K562 (cell line): Measurements from ENCODE around the gene CAMK2N1. TPM values are rescaled to one million over a fixed set of nuclear protein-coding genes. Genes with fewer than 3 reads are reported as not detected.

Experiments used
- ATAC-seq: fragments of 200-7000 bp; cut with Tn5 transposase; 3 replicates; pipeline ENCODE4 v1.9.1; 2020; ENCODE audit warnings: moderate library complexity
- BruUV-seq: library from RNA; stranded (reverse); fragments of 400-500 nt; replicated peaks from 2 replicates; lab custom pipeline; 2021; lab: Mats Ljungman, UMichigan
- CTCF ChIA-PET: fragments of 300-600 bp; formaldehyde crosslinking; extraction: SDS; loops from one replicate; lab custom pipeline; 2021; ENCODE audit warnings: low intra/inter-chr PET ratio; lab: Yijun Ruan, JAX
- POLR2A ChIA-PET: fragments of 300-600, 350-650 bp; sonication (Branson Sonifier 250); formaldehyde crosslinking; extraction: SDS; loops from one replicate; lab custom pipeline; 2021; ENCODE audit warnings: antibody characterized with exemption, inconsistent platforms; lab: Yijun Ruan, JAX
- DNase-seq, 4 experiments: peaks; one replicate each; pipeline versions ENCODE4 v3.0.0 to v3.0.0-alpha.2; 2011 to 2018; ENCODE audit warnings: low spot score in 3 of 4, mixed read lengths in 3 of 4; ENCODE audit errors: extremely low read depth in 1 of 4
- FAIRE-seq: peaks from 2 replicates; lab custom pipeline; 2011; peaks lifted over from hg19 to GRCh38; lab: Jason Lieb, UNC
- H2AFZ ChIP-seq: 2 replicates; pipeline ENCODE4 v1.6.0; 2011; ENCODE audit warnings: low read depth, low read length, control low read depth, inconsistent platforms
- H3K27ac ChIP-seq: fragments of 200-600 bp; 3 replicates; pipeline ENCODE4 v1.8.0; 2011; ENCODE audit warnings: low read depth, mild to moderate bottlenecking, control low read depth, inconsistent platforms, low read length, moderate library complexity, mixed read lengths; ENCODE audit errors: extremely low read depth
- H3K27me3 ChIP-seq, 2 experiments: fragments of 300-600 bp in 1 of 2; 2 replicates in 1 of 2; 3 replicates in 1 of 2; pipeline versions ENCODE4 v1.6.0 to v1.8.0; 2011; ENCODE audit warnings: inconsistent platforms in 2 of 2, low read length in 2 of 2, mild to moderate bottlenecking in 1 of 2, mixed read lengths in 1 of 2, moderate library complexity in 1 of 2; ENCODE audit not compliant: control insufficient read depth in 2 of 2, insufficient read depth in 2 of 2
- H3K36me3 ChIP-seq: fragments of 300-600 bp; 3 replicates; pipeline ENCODE4 v1.8.0; 2011; ENCODE audit warnings: mild to moderate bottlenecking, low read length, inconsistent platforms; ENCODE audit not compliant: control insufficient read depth, insufficient read depth
- H3K4me1 ChIP-seq, 2 experiments: fragments of 200-600 bp in 1 of 2; replicated peaks in 1 of 2; 2 replicates in 1 of 2; 3 replicates in 1 of 2; pipeline versions ENCODE4 v1.5.1 to v1.8.0; 2011; ENCODE audit warnings: inconsistent platforms in 2 of 2, low read length in 2 of 2, mild to moderate bottlenecking in 1 of 2, mixed read lengths in 1 of 2, moderate library complexity in 1 of 2; ENCODE audit not compliant: control insufficient read depth in 2 of 2, insufficient read depth in 2 of 2
- H3K4me2 ChIP-seq: 2 replicates; pipeline ENCODE4 v1.6.1; 2011; ENCODE audit warnings: low read length, control low read depth, inconsistent platforms, mixed read lengths; ENCODE audit not compliant: insufficient read depth
- H3K4me3 ChIP-seq: fragments of 200-600 bp; sonication (generic), shearing (Covaris generic); 2 replicates; pipeline ENCODE4 v1.5.1; 2016; ENCODE audit warnings: control low read depth, inconsistent platforms
- H3K79me2 ChIP-seq: fragments of 200-600 bp; 3 replicates; pipeline ENCODE4 v1.8.0; 2011; ENCODE audit warnings: low read length, inconsistent platforms; ENCODE audit not compliant: control insufficient read depth, insufficient read depth
- H3K9ac ChIP-seq, 2 experiments: 2 replicates each; pipeline versions ENCODE4 v1.6.0 to v1.6.1; 2011; ENCODE audit warnings: low read depth in 2 of 2, low read length in 2 of 2, control low read depth in 1 of 2, inconsistent platforms in 1 of 2, mild to moderate bottlenecking in 1 of 2, mixed read lengths in 1 of 2; ENCODE audit not compliant: insufficient read depth in 1 of 2
- H3K9me1 ChIP-seq: one replicate; pipeline ENCODE4 v1.6.0; 2011; ENCODE audit warnings: inconsistent platforms, mild to moderate bottlenecking, low read length, moderate library complexity; ENCODE audit not compliant: control insufficient read depth, insufficient read depth
- H3K9me3 ChIP-seq: replicated peaks from 2 replicates; pipeline ENCODE4 v1.5.1; 2011; ENCODE audit warnings: low read depth, low read length, inconsistent platforms; ENCODE audit not compliant: control insufficient read depth, insufficient read depth
- H4K20me1 ChIP-seq: replicated peaks from 2 replicates; pipeline ENCODE4 v1.6.1; 2011; ENCODE audit warnings: low read length, inconsistent platforms, mixed read lengths; ENCODE audit not compliant: control insufficient read depth, insufficient read depth
- ASH1L ChIP-seq: fragments of 450-650 bp; IDR thresholded peaks from 2 replicates; pipeline ENCODE4 v1.6.1; 2018; ENCODE audit warnings: borderline replicate concordance, mild to moderate bottlenecking, low read depth; ENCODE audit not compliant: partially characterized antibody
- BRD4 ChIP-seq: fragments of 200-600 bp; sonication (generic); IDR thresholded peaks from 2 replicates; pipeline ENCODE4 v1.6.1; 2017; ENCODE audit warnings: inconsistent platforms
- BRD9 ChIP-seq: fragments of 450-650 bp; IDR thresholded peaks from 2 replicates; pipeline ENCODE4 v1.6.1; 2018; ENCODE audit warnings: low read depth; ENCODE audit not compliant: partially characterized antibody
- FOXP4 ChIP-seq: sonication (generic); formaldehyde crosslinking; IDR thresholded peaks from 2 replicates; pipeline ENCODE4 v1.8.0; 2022; ENCODE audit warnings: mild to moderate bottlenecking, missing genetic modification reagents, borderline replicate concordance
- PCBP1 ChIP-seq: fragments of 200-400 bp; formaldehyde crosslinking; IDR thresholded peaks from 2 replicates; pipeline ENCODE4 v1.6.1; 2018; ENCODE audit warnings: mild to moderate bottlenecking, low read depth, low read length; ENCODE audit not compliant: poor library complexity, severe bottlenecking
- PTBP1 ChIP-seq: fragments of 200-400 bp; formaldehyde crosslinking; IDR thresholded peaks from 2 replicates; pipeline ENCODE4 v1.6.1; 2017; ENCODE audit warnings: low read depth, low read length
- SNIP1 ChIP-seq: fragments of 450-650 bp; IDR thresholded peaks from 2 replicates; pipeline ENCODE4 v1.7.1; 2017; ENCODE audit warnings: low read depth, mild to moderate bottlenecking
- TGIF2 ChIP-seq: sonication (generic); formaldehyde crosslinking; IDR thresholded peaks from 2 replicates; pipeline ENCODE4 v1.8.1; 2022; ENCODE audit warnings: mild to moderate bottlenecking, missing genetic modification reagents, moderate library complexity
- TRIM24 ChIP-seq, 2 experiments: fragments of 450-650 bp; IDR thresholded peaks; 2 replicates each; pipeline ENCODE4 v1.6.1; 2016
- TSHZ1 ChIP-seq: fragments of 250-450 bp; sonication (Bioruptor Pico); IDR thresholded peaks from 2 replicates; pipeline ENCODE4 v1.4.0; 2020; ENCODE audit warnings: mild to moderate bottlenecking, moderate library complexity
- UBTF ChIP-seq, 2 experiments: IDR thresholded peaks; 2 replicates each; pipeline ENCODE4 v1.6.1; 2012; ENCODE audit warnings: improper control_type of control experiment in 2 of 2, low read depth in 2 of 2, low read length in 2 of 2, borderline replicate concordance in 1 of 2
- WGBS: fragments of 100-300 bp; shearing (Covaris generic); methylation state at CpG from one replicate; pipeline ENCODE4 v1.1.6; 2016; ENCODE audit warnings: low coverage, mixed read lengths; ENCODE audit not compliant: insufficient coverage; ENCODE audit errors: missing lambda C conversion rate; 5-methylcytosine and 5-hydroxymethylcytosine counted together
- in situ Hi-C: fragments of 300-500 bp; cut with MboI; formaldehyde crosslinking; loops from 4 replicates; pipeline ENCODE4 v1.15.0; 2018; ENCODE audit warnings: inconsistent platforms, mixed read lengths
- intact Hi-C: fragments of 100-400 bp; cut with micrococcal nuclease; formaldehyde crosslinking; loops from 2 replicates; pipeline ENCODE4 v1.14.2; 2022
- polyA plus RNA-seq, 8 experiments: library from polyadenylated mRNA; depleted of rRNA in 4 of 8; stranded (reverse) in 5 of 8; unstranded in 3 of 8; fragments of >200 nt; fragmentation: Nextera tagmentation in 2 of 8; fragmentation: Illumina TruSeq in 1 of 8; extraction: Ambion mirVana in 2 of 8; extraction: Trizol in 1 of 8; gene quantifications; 2 replicates each; pipeline versions ENCODE4 v1.2.1 to v1.2.3, GENCODE V29; 2011 to 2014; ENCODE audit warnings: inconsistent platforms in 1 of 8, missing spikeins in 1 of 8
- total RNA-seq, 7 experiments: library from RNA; depleted of rRNA in 6 of 7; stranded (reverse); fragments of >200 nt in 6 of 7; fragmentation: Illumina TruSeq in 2 of 7; extraction: Trizol in 2 of 7; gene quantifications; 2 replicates each; pipeline versions ENCODE4 v1.2.1 to v1.2.3, GENCODE V29; 2011 to 2021; ENCODE audit warnings: low replicate concordance in 1 of 7

CAMK2N1 gene
- total and polyA plus RNA-seq, 9 of the 15 experiments (the other 6 are each of a cell fraction or from before 2014, with no cell fraction given) = 0.09 to 1.4 (median 0.34) TPM

GRCh38 chr1:20507564-20508410 is 21.8 kb upstream of the CAMK2N1 start, which contains the start of gene MUL1 (continued):
- TF ChIP-seq UBTF (IDR thresholded peaks at IDR 0.05; ENCODE audit: borderline replicate concordance in 1 of 2, low read depth in 2 of 2, low read length in 2 of 2) (0 out of 4 replicates have a peak, but pooled peaks of 1 of the 2 experiments have one; percentile 62), PCBP1 (peak; percentile 59)

GRCh38 chr1:20507248-20507563 is 21.2 kb upstream of the CAMK2N1 start:
- Histone ChIP-seq H3K36me3 (peaks cover 33% of the 10 kb centered on the region), H3K4me2 (peak overlapping the region; percentile 99)
- TF ChIP-seq TGIF2 = no peak
- no peak for TF ChIP-seq TRIM24 (IDR thresholded peaks at IDR 0.05)
- TF ChIP-seq PTBP1 = no peak
- TF ChIP-seq FOXP4 (CRISPR knock-in tag) = no peak
- 0 out of 2 replicates have a peak, but pooled peaks have one; percentile 26 for TF ChIP-seq SNIP1
- no peak for TF ChIP-seq TSHZ1 (CRISPR knock-in tag)
- TF ChIP-seq ASH1L = no peak
- 0 out of 2 replicates have a peak, but pooled peaks have one; percentile 7 for TF ChIP-seq BRD4
- no peak for TF ChIP-seq BRD9
- TF ChIP-seq, all 486 proteins: peak for 2
- WGBS = 3% methylated on average over 5 of the region's 5 CpGs
- Histone ChIP-seq H2AFZ (peak overlapping the region; percentile 100), H3K9me3 (peaks cover 7% of the 10 kb centered on the region; the same call in 1 of the 2 replicates), H3K4me3 (peak overlapping the region; percentile 86), H3K9me1 (no peaks in the 10 kb centered on the region), H3K4me1 (peaks cover 3 to 11% of the 10 kb centered on the region in 2 experiments; a peak in 3 of 5 replicates), H3K27me3 (peaks cover 13 to 14% of the 10 kb centered on the region in 2 experiments; a peak in 4 of 5 replicates), H4K20me1 (no peaks in the 10 kb centered on the region; the same call in 1 of the 2 replicates), H3K9ac (peak overlapping the region; percentile 76 to 95), H3K27ac (peak overlapping the region; percentile 78), H3K79me2 (peaks cover 40% of the 10 kb centered on the region)
- FAIRE-seq (no peak), ATAC-seq (peak; percentile 16), DNase-seq (peak in 2 of 4 experiments; percentile 27 to 41)
- intact Hi-C loops = no loop called here
- POLR2A ChIA-PET = interaction anchor here (1.5 kb wide), 1 partner anchor 16 kb away, joined by 3 read pairs; no protein-coding TSS in a partner anchor
- in situ Hi-C loops = no loop called here
- CTCF ChIA-PET = no interaction called here
- BruUV-seq = no TSS peak
